Body of pancreas (tissue), 4 donors: ENCODE results near the gene ADCY1.

Experiments
- CTCF ChIP-seq, 7 experiments: fragments of 450-650 bp in 4 of 7; fragments of 200-600 bp in 3 of 7; sonication (generic) in 3 of 7; IDR thresholded peaks; one replicate each; pipeline ENCODE4 v1.5.1; 2016 to 2019; ENCODE audit warnings: antibody characterized with exemption in 7 of 7
- POLR2A ChIP-seq, 3 donors: fragments of 450-650 bp; IDR thresholded peaks; one replicate each; pipeline ENCODE4 v1.6.1; 2016; ENCODE audit warnings: antibody characterized with exemption in 3 of 3, mild to moderate bottlenecking in 2 of 3

- no peak for TF ChIP-seq CTCF (IDR thresholded peaks at IDR 0.05)
- no peak for TF ChIP-seq POLR2A (IDR thresholded peaks at IDR 0.05)
Observed at GRCh38 chr7:45644237-45644636, 70.1 kb downstream of the ADCY1 start.
